H9 (cell line): ENCODE measurements around the gene IWS1. TPM values are rescaled to one million over a fixed set of nuclear protein-coding genes. Genes with fewer than 3 reads are reported as not detected.

ENCODE experiments used
- DNase-seq: peaks from one replicate; pipeline ENCODE4 v3.0.0-alpha.2; 2017
- H2AFZ ChIP-seq: one replicate; pipeline ENCODE4 v1.6.1; 2013; ENCODE audit warnings: mild to moderate bottlenecking, low read length, control low read depth, moderate library complexity
- H2AK5ac ChIP-seq: 2 replicates; pipeline ENCODE4 v1.6.1; 2013; ENCODE audit warnings: low read length, control low read depth, mixed read lengths; ENCODE audit not compliant: insufficient read length
- H2BK120ac ChIP-seq: one replicate; pipeline ENCODE4 v1.6.1; 2013; ENCODE audit warnings: low read depth, mild to moderate bottlenecking, low read length, control low read depth, inconsistent platforms; ENCODE audit not compliant: poor library complexity, severe bottlenecking
- H2BK12ac ChIP-seq: 2 replicates; pipeline ENCODE4 v1.6.1; 2013; ENCODE audit warnings: low read length, control low read depth, mixed read lengths, low read depth; ENCODE audit not compliant: insufficient read length
- H2BK15ac ChIP-seq: 2 replicates; pipeline ENCODE4 v1.6.1; 2013; ENCODE audit warnings: low read depth, low read length, control low read depth
- H2BK20ac ChIP-seq: one replicate; pipeline ENCODE4 v1.6.1; 2013; ENCODE audit warnings: low read depth, mild to moderate bottlenecking, low read length, control low read depth, inconsistent platforms; ENCODE audit not compliant: poor library complexity, severe bottlenecking
- H2BK5ac ChIP-seq: 2 replicates; pipeline ENCODE4 v1.6.1; 2013; ENCODE audit warnings: low read length, control low read depth, mixed read lengths; ENCODE audit not compliant: insufficient read length
- H3K14ac ChIP-seq: 2 replicates; pipeline ENCODE4 v1.6.1; 2013; ENCODE audit warnings: low read length, control low read depth; ENCODE audit not compliant: insufficient read depth
- H3K18ac ChIP-seq: 2 replicates; pipeline ENCODE4 v1.6.1; 2013; ENCODE audit warnings: low read depth, mild to moderate bottlenecking, mixed read lengths, low read length, control low read depth; ENCODE audit not compliant: insufficient read length
- H3K23ac ChIP-seq: 2 replicates; pipeline ENCODE4 v1.6.1; 2013; ENCODE audit warnings: low read length, control low read depth, mixed read lengths, low read depth; ENCODE audit not compliant: insufficient read length
- H3K23me2 ChIP-seq: 2 replicates; pipeline ENCODE4 v1.6.1; 2013; ENCODE audit warnings: low read depth, mild to moderate bottlenecking, mixed read lengths, low read length, control low read depth; ENCODE audit not compliant: insufficient read length, poor library complexity, severe bottlenecking
- H3K27ac ChIP-seq: 2 replicates; pipeline ENCODE4 v1.5.1; 2013; ENCODE audit warnings: low read length, control low read depth, mixed read lengths, low read depth; ENCODE audit not compliant: insufficient read length
- H3K27me3 ChIP-seq: 2 replicates; pipeline ENCODE4 v1.6.1; 2013; ENCODE audit warnings: low read length, control low read depth, inconsistent platforms; ENCODE audit not compliant: insufficient read depth
- H3K4ac ChIP-seq: 2 replicates; pipeline ENCODE4 v1.6.1; 2013; ENCODE audit warnings: low read depth, mild to moderate bottlenecking, control low read depth, inconsistent platforms, low read length, moderate library complexity
- H3K4me1 ChIP-seq: 2 replicates; pipeline ENCODE4 v1.6.1; 2013; ENCODE audit warnings: low read length, control low read depth, inconsistent platforms; ENCODE audit not compliant: insufficient read depth
- H3K4me2 ChIP-seq: 2 replicates; pipeline ENCODE4 v1.6.1; 2013; ENCODE audit warnings: low read length, control low read depth, mixed read lengths; ENCODE audit not compliant: insufficient read length, insufficient read depth
- H3K56ac ChIP-seq: 2 replicates; pipeline ENCODE4 v1.6.1; 2013; ENCODE audit warnings: low read depth, mild to moderate bottlenecking, mixed read lengths, low read length, control low read depth; ENCODE audit not compliant: insufficient read length
- H3K79me1 ChIP-seq: 2 replicates; pipeline ENCODE4 v1.6.1; 2013; ENCODE audit warnings: low read depth, mild to moderate bottlenecking, moderate library complexity, low read length, control low read depth, inconsistent platforms; ENCODE audit not compliant: insufficient read depth, poor library complexity, severe bottlenecking
- H3K79me2 ChIP-seq: 2 replicates; pipeline ENCODE4 v1.6.1; 2013; ENCODE audit warnings: low read length, control low read depth, inconsistent platforms; ENCODE audit not compliant: insufficient read depth
- H3K9ac ChIP-seq: 2 replicates; pipeline ENCODE4 v1.6.1; 2013; ENCODE audit warnings: low read length, control low read depth, mixed read lengths; ENCODE audit not compliant: insufficient read length; ENCODE audit errors: extremely low read depth
- H3K9me3 ChIP-seq: one replicate; pipeline ENCODE4 v1.6.1; 2013; ENCODE audit warnings: low read depth, low read length, inconsistent platforms; ENCODE audit not compliant: control insufficient read depth
- H3T11ph ChIP-seq: one replicate; pipeline ENCODE4 v1.6.1; 2013; ENCODE audit warnings: mild to moderate bottlenecking, low read length, control low read depth, inconsistent platforms
- H4K20me1 ChIP-seq: one replicate; pipeline ENCODE4 v1.6.1; 2013; ENCODE audit not compliant: control insufficient read depth, insufficient read length, insufficient read depth
- H4K5ac ChIP-seq: 2 replicates; pipeline ENCODE4 v1.6.1; 2013; ENCODE audit warnings: low read depth, mild to moderate bottlenecking, mixed read lengths, low read length, control low read depth; ENCODE audit not compliant: insufficient read length
- H4K8ac ChIP-seq: replicated peaks from 2 replicates; pipeline ENCODE4 v1.6.1; 2013; ENCODE audit warnings: low read length, control low read depth, mixed read lengths, low read depth; ENCODE audit not compliant: insufficient read length
- H4K91ac ChIP-seq: 2 replicates; pipeline ENCODE4 v1.6.1; 2013; ENCODE audit warnings: low read depth, mild to moderate bottlenecking, moderate library complexity, mixed read lengths, low read length, control low read depth; ENCODE audit not compliant: insufficient read length
- H3K27ac Mint-ChIP-seq, 3 experiments: 2 replicates in 2 of 3; 3 replicates in 1 of 3; pipeline ENCODE4 v1.8.0; 2020 to 2021; ENCODE audit warnings: mixed read lengths in 3 of 3, mild to moderate bottlenecking in 1 of 3, moderate library complexity in 1 of 3
- H3K27me3 Mint-ChIP-seq: 2 replicates; pipeline ENCODE4 v1.8.0; 2021; ENCODE audit warnings: low read depth, mild to moderate bottlenecking, moderate library complexity, mixed read lengths
- H3K36me3 Mint-ChIP-seq, 3 experiments: 2 replicates in 2 of 3; 3 replicates in 1 of 3; pipeline ENCODE4 v1.8.0; 2020 to 2021; ENCODE audit warnings: low read depth in 3 of 3, mixed read lengths in 3 of 3; ENCODE audit not compliant: insufficient read depth in 1 of 3
- H3K4me1 Mint-ChIP-seq, 2 experiments: 2 replicates each; pipeline ENCODE4 v1.8.0; 2020; ENCODE audit warnings: mixed read lengths in 2 of 2
- H3K4me3 Mint-ChIP-seq, 2 experiments: 2 replicates in 1 of 2; 3 replicates in 1 of 2; pipeline ENCODE4 v1.8.0; 2020 to 2021; ENCODE audit warnings: mild to moderate bottlenecking in 2 of 2, mixed read lengths in 2 of 2, moderate library complexity in 1 of 2
- H3K9me3 Mint-ChIP-seq, 2 experiments: 2 replicates in 1 of 2; 3 replicates in 1 of 2; pipeline ENCODE4 v1.8.0; 2020; ENCODE audit warnings: mild to moderate bottlenecking in 2 of 2, mixed read lengths in 2 of 2, moderate library complexity in 1 of 2
- WGBS: extraction: QIAGEN DNeasy Blood & Tissue Kit; methylation state at CpG from one replicate; pipeline ENCODE4 v1.1.7; 2013; ENCODE audit warnings: missing lambda C conversion rate, low lambda C conversion rate, mixed read lengths; ENCODE audit not compliant: insufficient read length; ENCODE audit errors: extremely low coverage; 5-methylcytosine and 5-hydroxymethylcytosine counted together
- total RNA-seq: library from RNA; stranded (reverse); gene quantifications from 2 replicates; pipeline ENCODE4 v1.2.1, GENCODE V29; 2021
- TF ChIP-seq, protein P1 (sequence below): fragments of 200-600 bp; sonication (generic); conservative IDR thresholded peaks from 3 replicates; pipeline ENCODE4 v1.8.0; 2021; ENCODE audit warnings: antibody characterized with exemption, mild to moderate bottlenecking

Gene IWS1
- total RNA-seq, 1 experiment from 2014 or later, result 66.2 TPM

DNA sequence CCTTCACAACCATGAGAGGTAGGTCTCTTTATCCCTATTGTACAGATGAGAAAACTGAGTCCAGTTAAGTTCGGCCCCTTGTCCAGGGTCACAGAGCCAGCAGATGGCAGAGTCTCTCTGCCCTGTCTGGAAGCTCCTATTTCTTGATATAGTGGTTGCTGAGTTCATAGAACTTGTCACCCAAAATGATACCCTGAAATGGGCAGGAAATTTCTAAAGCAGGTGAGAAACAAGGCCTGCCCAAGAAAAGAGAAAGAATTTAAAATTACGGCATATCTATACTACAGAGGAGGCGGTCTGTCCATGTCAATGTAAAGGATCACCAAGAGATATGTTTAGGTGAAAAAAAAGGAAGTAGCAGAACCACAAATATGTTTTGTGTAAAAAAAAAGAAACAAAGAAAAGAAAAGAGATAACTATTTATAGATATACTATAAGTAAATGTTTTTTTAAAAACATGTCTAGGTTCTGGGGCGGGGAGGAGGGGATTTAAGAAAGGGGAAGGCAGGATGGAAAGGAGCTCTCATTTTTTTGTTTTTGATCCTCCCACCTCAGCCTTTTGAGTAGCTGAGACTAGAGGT, 49.0 kb upstream of the IWS1 start:
- Histone ChIP-seq H3K27ac (no peak overlapping the region), H4K5ac (no peak overlapping the region), H3K4me2 (no peak overlapping the region), H3K4me1 (no peaks in the 10 kb centered on the region), H4K8ac (no peak overlapping the region), H3K23ac (no peak overlapping the region), H2BK20ac (no peak overlapping the region), H2BK120ac (no peak overlapping the region), H3T11ph (no peak overlapping the region), H3K9ac (no peak overlapping the region), H4K20me1 (no peaks in the 10 kb centered on the region), H2BK15ac (no peak overlapping the region), H2AFZ (no peak overlapping the region), H3K9me3 (no peaks in the 10 kb centered on the region), H3K56ac (no peak overlapping the region), H3K27me3 (no peaks in the 10 kb centered on the region), H3K23me2 (no peaks in the 10 kb centered on the region), H2AK5ac (no peak overlapping the region), H3K14ac (no peak overlapping the region), H4K91ac (no peak overlapping the region), H3K4ac (no peak overlapping the region), H3K79me1 (no peaks in the 10 kb centered on the region), H3K18ac (no peak overlapping the region), H2BK12ac (no peak overlapping the region), H2BK5ac (no peak overlapping the region), H3K79me2 (no peaks in the 10 kb centered on the region)
- H3K9me3 Mint-ChIP-seq, result no peaks in the 10 kb centered on the region
- H3K36me3 Mint-ChIP-seq, result no peaks in the 10 kb centered on the region; a peak in 1 of 7 replicates
- no peak overlapping the region for H3K27ac Mint-ChIP-seq
- WGBS, result no CpG with 5 or more reads among the region's 4 CpGs
- DNase-seq, result no peak
- TF ChIP-seq, protein P1, sequence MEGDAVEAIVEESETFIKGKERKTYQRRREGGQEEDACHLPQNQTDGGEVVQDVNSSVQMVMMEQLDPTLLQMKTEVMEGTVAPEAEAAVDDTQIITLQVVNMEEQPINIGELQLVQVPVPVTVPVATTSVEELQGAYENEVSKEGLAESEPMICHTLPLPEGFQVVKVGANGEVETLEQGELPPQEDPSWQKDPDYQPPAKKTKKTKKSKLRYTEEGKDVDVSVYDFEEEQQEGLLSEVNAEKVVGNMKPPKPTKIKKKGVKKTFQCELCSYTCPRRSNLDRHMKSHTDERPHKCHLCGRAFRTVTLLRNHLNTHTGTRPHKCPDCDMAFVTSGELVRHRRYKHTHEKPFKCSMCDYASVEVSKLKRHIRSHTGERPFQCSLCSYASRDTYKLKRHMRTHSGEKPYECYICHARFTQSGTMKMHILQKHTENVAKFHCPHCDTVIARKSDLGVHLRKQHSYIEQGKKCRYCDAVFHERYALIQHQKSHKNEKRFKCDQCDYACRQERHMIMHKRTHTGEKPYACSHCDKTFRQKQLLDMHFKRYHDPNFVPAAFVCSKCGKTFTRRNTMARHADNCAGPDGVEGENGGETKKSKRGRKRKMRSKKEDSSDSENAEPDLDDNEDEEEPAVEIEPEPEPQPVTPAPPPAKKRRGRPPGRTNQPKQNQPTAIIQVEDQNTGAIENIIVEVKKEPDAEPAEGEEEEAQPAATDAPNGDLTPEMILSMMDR, result no peak
- peaks cover 6 to 8% of the 10 kb centered on the region in 2 experiments for H3K4me1 Mint-ChIP-seq
- no peaks in the 10 kb centered on the region; the same call in 1 of the 2 replicates for H3K27me3 Mint-ChIP-seq
- H3K4me3 Mint-ChIP-seq, result no peak overlapping the region
